Spinal cord (tissue), 10 donors: Measurements from ENCODE around the gene PITPNC1. TPM values are rescaled to one million over a fixed set of nuclear protein-coding genes. Genes with fewer than 3 reads are reported as not detected.
"Not testable (repeated sequence)": the region's sequence is repeated elsewhere in the genome, so short reads cannot be mapped to it uniquely, and the experiment has no call there.

Experiments
- DNase-seq, 6 donors: peaks; one replicate each; pipeline versions ENCODE4 v3.0.0 to v3.0.0-alpha.2; 2013 to 2015; ENCODE audit warnings: low spot score in 6 of 6, low read depth in 4 of 6
- H3K27ac ChIP-seq: one replicate; pipeline ENCODE4 v1.5.1; 2013; ENCODE audit warnings: low read depth, low read length, control low read depth
- H3K27me3 ChIP-seq: one replicate; pipeline ENCODE4 v1.6.1; 2013; ENCODE audit warnings: low read length; ENCODE audit not compliant: control insufficient read depth, insufficient read depth
- H3K36me3 ChIP-seq: one replicate; pipeline ENCODE4 v1.6.1; 2013; ENCODE audit warnings: low read length; ENCODE audit not compliant: control insufficient read depth, insufficient read depth
- H3K4me1 ChIP-seq: one replicate; pipeline ENCODE4 v1.6.1; 2013; ENCODE audit warnings: low read length; ENCODE audit not compliant: control insufficient read depth, insufficient read depth
- H3K4me3 ChIP-seq: one replicate; pipeline ENCODE4 v1.5.1; 2013; ENCODE audit warnings: low read depth, low read length, control low read depth
- H3K9me3 ChIP-seq: one replicate; pipeline ENCODE4 v1.6.1; 2013; ENCODE audit warnings: low read length; ENCODE audit not compliant: control insufficient read depth, insufficient read depth
- WGBS: methylation state at CpG from one replicate; pipeline ENCODE4 v1.1.5; 2013; ENCODE audit warnings: missing lambda C conversion rate; ENCODE audit not compliant: insufficient coverage; 5-methylcytosine and 5-hydroxymethylcytosine counted together
- polyA plus RNA-seq, 2 donors: library from polyadenylated mRNA; unstranded; fragments of 120-200 nt; gene quantifications; one replicate each; pipeline ENCODE4 v1.2.1, GENCODE V29; 2013; ENCODE audit not compliant: insufficient read length in 2 of 2
- total RNA-seq, 2 donors: library from RNA; depleted of rRNA in 1 of 2; stranded (reverse); fragments of 120-200 nt in 1 of 2; fragments of >200 nt in 1 of 2; gene quantifications; one replicate each; pipeline versions ENCODE4 v1.2.3 to v1.2.4, GENCODE V29; 2013 to 2014
- donor health status: healthy.

The PITPNC1 gene
- total and polyA plus RNA-seq, 4 donors, result 34.5 to 71.1 (median 60.8) TPM

DNA sequence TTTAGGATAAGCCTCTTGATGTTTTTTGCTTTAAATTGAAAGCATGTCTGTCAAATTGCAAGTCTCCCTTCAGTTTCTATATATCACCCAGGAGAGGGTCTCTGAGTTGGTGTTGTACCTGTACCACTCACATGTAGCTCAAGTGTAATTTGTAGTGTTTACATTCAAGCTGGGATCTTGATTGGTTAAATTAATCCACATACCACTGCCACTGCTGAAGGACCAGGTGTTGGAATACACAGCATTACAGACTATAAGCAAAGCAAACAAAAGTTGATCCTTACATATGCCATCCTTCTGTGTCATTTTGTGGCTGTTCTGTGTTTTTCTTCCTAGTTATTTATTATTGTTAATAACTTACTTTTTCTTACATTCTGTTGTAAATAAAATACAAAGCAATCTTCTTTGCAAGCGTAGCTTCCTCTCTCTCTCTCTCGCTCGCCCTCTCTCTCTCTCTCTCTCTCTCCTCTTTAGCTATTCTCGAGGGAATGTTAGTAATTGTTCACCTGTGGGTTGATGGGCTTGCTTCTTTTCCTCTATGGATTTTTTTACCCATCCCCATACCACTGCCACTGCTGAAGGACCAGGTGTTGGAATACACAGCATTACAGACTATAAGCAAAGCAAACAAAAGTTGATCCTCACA, 319.9 kb downstream of the PITPNC1 start:
- Histone ChIP-seq H3K36me3 (peaks cover 8% of the 10 kb centered on the region), H3K9me3 (no peaks in the 10 kb centered on the region), H3K27ac (no peak overlapping the region), H3K4me1 (no peaks in the 10 kb centered on the region), H3K27me3 (no peaks in the 10 kb centered on the region), H3K4me3 (no peak overlapping the region)
- no peak for DNase-seq
- no CpG with 5 or more reads among the region's 4 CpGs for WGBS

DNA sequence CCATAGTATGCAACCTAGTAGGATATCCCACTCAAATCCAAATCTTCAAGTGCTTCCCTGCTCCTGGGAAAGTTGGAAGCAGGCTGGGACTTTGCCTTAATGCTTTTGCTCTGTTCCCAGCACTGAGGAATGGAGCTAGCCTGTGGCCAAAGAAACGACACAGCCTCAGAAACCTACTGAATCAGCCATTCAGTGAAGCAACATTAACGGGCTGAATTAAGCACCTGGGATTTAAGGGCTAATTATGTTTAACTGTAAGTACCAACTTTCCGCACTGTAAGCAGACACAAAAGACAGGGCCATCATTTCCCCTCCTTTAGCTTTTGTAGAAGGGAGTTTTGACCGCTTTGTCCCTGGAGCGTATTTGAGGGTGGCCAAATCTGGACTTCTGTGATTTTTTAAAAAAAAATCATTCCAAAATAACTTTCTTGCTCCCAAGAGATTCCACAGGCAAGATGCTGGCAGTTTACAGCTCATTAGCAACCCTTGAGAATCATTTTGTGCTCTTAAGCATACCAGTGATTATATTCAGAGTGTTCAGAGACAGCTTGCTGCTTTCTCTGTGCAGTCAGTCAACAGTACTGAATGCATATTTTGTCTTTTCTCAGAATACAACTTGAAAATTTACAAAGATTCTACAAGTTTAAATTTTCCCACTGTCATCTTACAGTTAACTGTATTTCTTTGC, 323.1 kb downstream of the PITPNC1 start:
- Histone ChIP-seq H3K4me3 (no peak overlapping the region), H3K36me3 (no peaks in the 10 kb centered on the region), H3K9me3 (no peaks in the 10 kb centered on the region), H3K27ac (peak overlapping the region; percentile 26), H3K27me3 (no peaks in the 10 kb centered on the region), H3K4me1 (no peaks in the 10 kb centered on the region)
- peak in 3 of 6 donors; percentile 37 to 87 (median 72) for DNase-seq
- no CpG with 5 or more reads among the region's 5 CpGs for WGBS

DNA sequence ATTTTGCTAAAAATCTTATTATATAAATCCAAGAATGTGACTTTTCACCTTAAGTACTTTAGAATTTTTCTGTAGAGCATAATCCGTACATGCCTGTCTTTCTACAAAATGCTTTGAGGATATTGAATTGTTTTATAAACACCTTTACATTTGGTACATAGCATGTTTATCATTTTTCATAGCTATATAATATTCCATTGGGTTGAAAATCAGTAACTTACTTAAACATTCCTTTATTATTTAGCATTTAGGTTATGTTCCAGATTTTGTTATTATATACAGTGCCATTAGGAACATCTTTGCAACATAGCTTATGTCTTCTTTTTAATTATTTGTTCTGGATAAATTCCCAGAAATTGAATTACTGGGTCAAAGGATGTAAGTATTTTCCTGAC, 323.6 kb downstream of the PITPNC1 start:
- H3K9me3 ChIP-seq, result no peaks in the 10 kb centered on the region
- H3K27me3 ChIP-seq, result no peaks in the 10 kb centered on the region
- no CpG with 5 or more reads among the region's 1 CpG for WGBS
- H3K4me3 ChIP-seq, result no peak overlapping the region
- DNase-seq, result no peak
- no peaks in the 10 kb centered on the region for H3K4me1 ChIP-seq
- no peak overlapping the region for H3K27ac ChIP-seq
- no peaks in the 10 kb centered on the region for H3K36me3 ChIP-seq

DNA sequence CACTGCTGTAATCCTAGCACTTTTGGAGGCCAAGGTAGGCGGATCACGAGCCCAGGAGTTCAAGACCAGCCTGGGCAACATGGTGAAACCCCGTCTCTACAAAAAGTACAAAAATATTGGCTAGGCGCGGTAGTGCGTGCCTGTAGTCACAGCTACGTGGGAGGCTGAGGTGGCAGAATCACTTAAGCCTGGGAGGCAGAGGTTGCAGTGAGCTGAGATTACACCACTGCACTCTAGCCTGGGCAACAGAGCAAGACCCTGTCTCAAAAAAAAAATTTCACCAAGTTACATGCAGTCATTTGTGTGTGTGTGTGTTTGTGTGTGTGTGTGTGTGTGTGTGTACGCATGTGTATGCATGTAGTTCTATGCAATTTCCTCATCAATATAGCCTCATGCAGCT, 325.8 kb downstream of the PITPNC1 start:
- H3K27ac ChIP-seq, H3K4me3 ChIP-seq, H3K36me3 ChIP-seq, H3K4me1 ChIP-seq, H3K9me3 ChIP-seq, DNase-seq, H3K27me3 ChIP-seq: not testable (repeated sequence)
- 100% methylated on average over 6 of the region's 8 CpGs for WGBS

DNA sequence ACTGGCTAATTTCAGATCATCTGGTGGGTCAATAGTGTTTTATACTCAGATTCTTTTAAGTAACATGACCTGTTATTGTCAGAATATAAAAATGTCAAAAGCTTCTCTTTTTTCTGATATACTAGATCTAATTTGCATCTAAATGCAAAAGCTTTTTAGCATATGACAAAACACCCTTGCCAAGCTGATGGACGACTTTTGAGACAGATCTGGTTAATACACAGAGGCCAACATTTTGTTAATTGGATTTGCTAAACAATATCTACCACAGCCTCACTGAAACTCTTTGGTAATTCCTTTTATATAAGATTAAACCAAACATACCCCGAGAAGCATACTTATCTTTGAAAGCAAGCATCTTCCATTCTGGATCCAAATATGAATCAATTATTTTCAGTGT, 330.4 kb downstream of the PITPNC1 start:
- no peaks in the 10 kb centered on the region for H3K4me1 ChIP-seq
- H3K27ac ChIP-seq, result no peak overlapping the region
- H3K36me3 ChIP-seq, result no peaks in the 10 kb centered on the region
- H3K9me3 ChIP-seq, result no peaks in the 10 kb centered on the region
- WGBS, result no CpG with 5 or more reads among the region's 2 CpGs
- H3K4me3 ChIP-seq, result no peak overlapping the region
- DNase-seq, result peak in 2 of 6 donors; percentile 17 to 30
- no peaks in the 10 kb centered on the region for H3K27me3 ChIP-seq

DNA sequence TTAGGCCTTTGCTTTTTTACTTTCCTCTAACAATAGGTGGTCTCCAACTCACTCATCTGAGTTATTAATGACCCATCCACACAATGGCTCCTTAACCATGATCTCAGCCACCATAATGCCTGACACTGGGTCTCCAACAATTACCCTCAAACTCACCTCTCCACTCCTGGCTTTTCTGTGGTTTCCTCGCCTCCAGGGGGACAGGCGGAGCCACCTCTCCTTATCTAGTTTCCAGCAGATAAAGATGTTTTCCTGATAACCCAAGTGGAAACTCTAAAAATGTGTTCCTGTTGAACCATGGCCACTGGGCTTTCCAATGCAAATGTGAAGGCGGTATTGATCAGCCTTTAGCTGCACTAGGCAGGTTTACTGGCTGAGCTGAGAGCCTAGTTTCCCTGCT, 331.3 kb downstream of the PITPNC1 start:
- H3K27ac ChIP-seq, result no peak overlapping the region
- H3K36me3 ChIP-seq, result no peaks in the 10 kb centered on the region
- H3K9me3 ChIP-seq, result no peaks in the 10 kb centered on the region
- no peaks in the 10 kb centered on the region for H3K27me3 ChIP-seq
- no peak for DNase-seq
- H3K4me1 ChIP-seq, result no peaks in the 10 kb centered on the region
- 87% methylated on average over 3 of the region's 3 CpGs for WGBS
- no peak overlapping the region for H3K4me3 ChIP-seq

- H3K4me3 ChIP-seq, result no peak overlapping the region
- no peaks in the 10 kb centered on the region for H3K4me1 ChIP-seq
- H3K36me3 ChIP-seq, result no peaks in the 10 kb centered on the region
- peak in 2 of 6 donors; percentile 17 to 64 for DNase-seq
- no peak overlapping the region for H3K27ac ChIP-seq
- no peaks in the 10 kb centered on the region for H3K9me3 ChIP-seq
- no peaks in the 10 kb centered on the region for H3K27me3 ChIP-seq
- 88% methylated on average over 3 of the region's 4 CpGs for WGBS
Measured at GRCh38 chr17:67711916-67712315, 334.8 kb downstream of the PITPNC1 start.

DNA sequence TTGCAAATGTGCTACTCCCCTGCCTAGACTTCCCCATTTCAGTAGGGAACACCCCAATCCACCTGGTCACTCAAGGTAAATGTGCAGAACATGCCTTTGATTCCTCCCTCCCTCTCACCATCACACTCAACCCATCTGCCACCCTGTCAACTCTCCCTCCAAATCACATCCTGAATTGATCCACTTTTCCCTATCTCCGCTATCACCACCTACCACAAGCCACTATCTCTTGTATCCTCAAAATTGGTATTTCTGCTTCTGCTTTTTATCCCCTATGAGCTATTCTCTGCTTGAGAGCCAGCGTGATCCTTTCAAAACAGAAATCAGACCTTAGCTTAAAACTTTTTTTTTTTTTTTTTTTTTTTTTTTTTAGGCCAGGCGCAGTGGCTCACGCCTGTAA, 335.3 kb downstream of the PITPNC1 start:
- Histone ChIP-seq H3K27me3 (no peaks in the 10 kb centered on the region), H3K36me3 (no peaks in the 10 kb centered on the region), H3K4me3 (no peak overlapping the region), H3K9me3 (no peaks in the 10 kb centered on the region), H3K27ac (no peak overlapping the region), H3K4me1 (no peaks in the 10 kb centered on the region)
- no peak for DNase-seq
- WGBS, result 94% methylated on average over 3 of the region's 4 CpGs

DNA sequence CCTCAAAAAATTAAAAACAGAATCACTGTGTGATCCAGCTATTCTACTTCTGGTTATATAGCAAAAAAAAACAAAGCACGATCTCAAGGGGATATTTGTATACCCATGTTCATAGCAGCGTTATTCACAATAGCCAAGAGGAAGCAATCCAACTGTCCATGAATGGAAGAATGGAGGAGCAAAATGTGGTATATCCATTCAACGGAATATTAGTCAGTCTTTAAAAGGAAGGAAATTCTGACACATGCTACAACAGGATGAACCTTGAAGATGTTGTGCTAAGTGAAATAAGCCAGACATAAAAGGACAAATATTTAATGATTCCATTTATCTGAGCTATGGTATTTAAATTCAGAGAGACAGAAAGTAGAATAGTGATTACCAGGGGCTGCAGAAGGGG, 336.1 kb downstream of the PITPNC1 start:
- H3K27me3 ChIP-seq, result no peaks in the 10 kb centered on the region

DNA sequence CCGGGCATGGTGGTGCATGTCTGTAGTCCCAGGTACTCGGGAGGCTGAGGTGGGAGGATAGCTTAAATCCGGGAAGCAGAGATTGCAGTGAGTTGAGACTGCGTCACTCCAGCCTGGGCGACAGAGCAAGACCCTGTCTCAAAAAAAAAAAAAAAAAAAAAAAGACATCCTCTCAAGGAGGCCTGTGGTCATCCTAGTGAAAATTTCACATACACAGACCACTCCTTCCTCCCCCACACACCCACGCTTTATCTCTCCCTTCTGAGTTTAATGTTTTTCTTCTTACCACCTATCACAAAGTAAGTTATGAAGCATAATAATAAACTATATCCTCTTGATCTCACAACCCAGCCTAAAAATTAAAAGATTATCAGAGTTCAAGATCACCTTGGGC, 339.3 kb downstream of the PITPNC1 start:
- no CpG with 5 or more reads among the region's 6 CpGs for WGBS
- Histone ChIP-seq H3K4me3 (no peak overlapping the region), H3K36me3 (no peaks in the 10 kb centered on the region), H3K27me3 (no peaks in the 10 kb centered on the region), H3K4me1 (peaks cover 7% of the 10 kb centered on the region), H3K9me3 (no peaks in the 10 kb centered on the region), H3K27ac (no peak overlapping the region)
- DNase-seq, result no peak

More for the DNA sequence above, 336.1 kb downstream of the PITPNC1 start:
- H3K9me3 ChIP-seq, result no peaks in the 10 kb centered on the region
- no peak overlapping the region for H3K27ac ChIP-seq
- no peak overlapping the region for H3K4me3 ChIP-seq
- H3K36me3 ChIP-seq, result no peaks in the 10 kb centered on the region
- H3K4me1 ChIP-seq, result no peaks in the 10 kb centered on the region
- WGBS, result no CpG with 5 or more reads among the region's 3 CpGs
- no peak for DNase-seq
